ENCODE measurements around the gene RC3H1.
"Not testable (repeated sequence)": the region's sequence is repeated elsewhere in the genome, so short reads cannot be mapped to it uniquely, and the experiment has no call there.

RC3H1 gene, protein sequence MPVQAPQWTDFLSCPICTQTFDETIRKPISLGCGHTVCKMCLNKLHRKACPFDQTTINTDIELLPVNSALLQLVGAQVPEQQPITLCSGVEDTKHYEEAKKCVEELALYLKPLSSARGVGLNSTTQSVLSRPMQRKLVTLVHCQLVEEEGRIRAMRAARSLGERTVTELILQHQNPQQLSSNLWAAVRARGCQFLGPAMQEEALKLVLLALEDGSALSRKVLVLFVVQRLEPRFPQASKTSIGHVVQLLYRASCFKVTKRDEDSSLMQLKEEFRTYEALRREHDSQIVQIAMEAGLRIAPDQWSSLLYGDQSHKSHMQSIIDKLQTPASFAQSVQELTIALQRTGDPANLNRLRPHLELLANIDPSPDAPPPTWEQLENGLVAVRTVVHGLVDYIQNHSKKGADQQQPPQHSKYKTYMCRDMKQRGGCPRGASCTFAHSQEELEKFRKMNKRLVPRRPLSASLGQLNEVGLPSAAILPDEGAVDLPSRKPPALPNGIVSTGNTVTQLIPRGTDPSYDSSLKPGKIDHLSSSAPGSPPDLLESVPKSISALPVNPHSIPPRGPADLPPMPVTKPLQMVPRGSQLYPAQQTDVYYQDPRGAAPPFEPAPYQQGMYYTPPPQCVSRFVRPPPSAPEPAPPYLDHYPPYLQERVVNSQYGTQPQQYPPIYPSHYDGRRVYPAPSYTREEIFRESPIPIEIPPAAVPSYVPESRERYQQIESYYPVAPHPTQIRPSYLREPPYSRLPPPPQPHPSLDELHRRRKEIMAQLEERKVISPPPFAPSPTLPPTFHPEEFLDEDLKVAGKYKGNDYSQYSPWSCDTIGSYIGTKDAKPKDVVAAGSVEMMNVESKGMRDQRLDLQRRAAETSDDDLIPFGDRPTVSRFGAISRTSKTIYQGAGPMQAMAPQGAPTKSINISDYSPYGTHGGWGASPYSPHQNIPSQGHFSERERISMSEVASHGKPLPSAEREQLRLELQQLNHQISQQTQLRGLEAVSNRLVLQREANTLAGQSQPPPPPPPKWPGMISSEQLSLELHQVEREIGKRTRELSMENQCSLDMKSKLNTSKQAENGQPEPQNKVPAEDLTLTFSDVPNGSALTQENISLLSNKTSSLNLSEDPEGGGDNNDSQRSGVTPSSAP

DNA sequence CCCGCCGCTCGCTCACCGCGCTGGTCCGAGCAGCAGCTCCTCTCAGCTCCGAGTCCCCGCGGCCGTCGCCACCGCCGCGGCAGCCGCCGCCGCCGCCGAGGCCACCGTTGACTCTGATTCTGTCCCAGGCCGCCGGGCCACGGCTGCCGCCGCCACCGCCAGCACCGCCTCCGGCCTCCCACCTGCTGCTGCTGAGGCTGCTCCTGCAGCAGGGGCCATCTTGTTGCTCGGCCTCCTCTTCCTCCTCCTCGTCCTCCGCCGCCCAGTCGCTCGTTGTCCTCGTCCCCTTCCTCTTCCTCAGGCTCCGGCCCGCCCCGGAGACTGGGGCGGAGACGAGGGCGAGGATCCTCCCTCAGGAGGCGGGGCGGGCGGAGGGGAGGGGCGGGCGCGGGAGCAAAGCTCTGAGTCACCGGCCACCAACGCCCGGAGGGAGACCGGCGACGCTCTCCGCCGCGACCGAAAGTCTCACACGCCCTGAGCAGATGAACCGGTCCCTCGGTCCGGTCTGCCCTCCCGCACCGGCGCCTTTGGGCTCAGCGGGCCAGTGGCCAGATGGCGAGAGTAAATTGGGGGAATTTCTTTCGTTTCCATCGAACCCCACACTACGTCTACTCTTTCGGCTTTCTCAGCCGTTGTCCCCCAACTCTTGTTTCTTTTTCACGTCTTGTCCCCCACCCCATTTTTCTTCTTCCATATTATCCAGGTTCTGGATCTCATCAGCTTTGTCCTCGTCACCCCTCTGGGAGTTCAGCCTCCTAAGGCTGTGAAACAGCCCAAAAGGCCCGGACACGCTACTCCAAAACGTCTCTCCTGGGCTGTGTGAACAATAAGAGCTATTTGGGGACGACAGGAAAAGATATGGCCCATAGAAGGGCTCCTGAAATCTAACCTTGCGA, at the start of gene RC3H1:
Gene RC3H1, minus strand, starts transcription at position 278 of the 896 bp plus-strand sequence. CDS start 29,372 bp downstream, outside the sequence.
- peak; percentile 86 for DNase-seq

DNA sequence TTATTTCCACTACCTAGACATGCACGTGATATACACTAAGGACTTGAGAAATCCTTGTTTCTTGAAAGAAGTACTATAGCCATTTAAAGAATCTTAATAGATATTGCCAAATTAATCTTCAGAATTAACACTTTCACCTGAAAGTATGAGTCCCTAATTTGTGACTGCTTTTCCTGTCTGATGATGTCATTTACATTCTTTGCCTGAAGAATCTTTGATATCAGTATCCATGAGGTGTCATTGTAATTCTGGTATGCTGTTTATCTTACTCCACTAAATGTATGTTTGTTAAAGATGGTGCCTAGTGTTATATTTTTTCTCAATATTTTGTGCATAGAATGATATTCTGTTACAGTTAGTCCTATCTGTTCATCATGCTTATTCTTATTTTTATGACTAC, 48.5 kb upstream of the RC3H1 start:
- DNase-seq: no peak

DNA sequence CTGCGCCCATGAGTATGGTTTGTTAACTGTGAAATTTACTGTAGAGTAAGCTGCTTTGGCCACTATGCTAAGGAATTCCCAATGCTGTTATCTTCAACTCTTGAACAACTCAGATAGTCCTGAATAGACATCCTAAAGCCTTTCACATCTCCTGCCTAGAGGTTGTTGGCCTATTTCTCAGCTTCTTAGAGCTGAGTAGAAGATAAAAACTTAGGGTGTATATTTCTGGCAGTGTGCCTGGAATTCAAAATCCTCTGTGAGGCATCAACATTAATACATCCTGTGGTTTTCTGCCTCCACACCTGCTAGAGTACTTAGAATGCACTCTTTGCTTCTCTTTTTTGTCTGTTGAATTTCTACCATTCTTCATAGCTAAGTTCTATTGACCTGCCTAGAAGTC, 45.8 kb upstream of the RC3H1 start:
- no peak for DNase-seq

DNA sequence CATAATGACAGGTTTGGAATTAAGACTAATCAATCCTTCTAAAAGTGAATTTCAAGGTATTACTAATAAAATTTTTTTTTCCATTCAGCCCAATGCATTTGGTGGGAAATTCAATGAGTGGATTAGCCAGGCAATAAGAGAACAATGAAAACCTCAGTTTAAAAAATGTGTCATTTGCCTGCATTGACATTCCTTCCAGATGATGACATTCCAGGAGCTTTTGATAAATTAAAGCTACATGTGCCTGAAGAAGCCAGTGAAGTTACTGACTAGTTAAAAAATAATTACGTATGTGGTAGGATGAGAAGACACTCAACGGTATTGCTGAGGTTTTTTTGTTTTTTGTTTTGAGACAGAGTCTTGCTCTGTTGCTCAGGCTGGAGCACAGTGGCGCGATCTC, 37.9 kb upstream of the RC3H1 start:
- DNase-seq: no peak

DNA sequence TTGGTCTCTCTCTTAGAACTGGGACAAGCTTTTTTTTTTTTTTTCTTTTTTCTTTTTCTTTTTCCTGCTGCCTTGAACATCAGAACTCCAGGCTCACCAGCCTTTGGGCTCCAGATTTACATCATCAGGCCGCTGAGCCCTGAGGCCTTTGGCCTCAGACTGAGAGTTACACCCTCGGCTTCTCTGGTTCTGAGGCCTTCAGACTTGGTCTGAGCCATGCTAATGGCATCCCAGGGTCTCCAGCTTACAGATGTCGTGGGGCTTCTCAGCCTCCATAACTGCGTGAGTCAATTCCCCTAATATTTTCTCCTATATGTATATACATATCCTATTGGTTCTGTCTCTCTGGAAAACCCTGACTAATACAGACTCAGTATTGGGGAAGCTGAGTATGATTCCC, 36.5 kb upstream of the RC3H1 start:
- DNase-seq: no peak

DNA sequence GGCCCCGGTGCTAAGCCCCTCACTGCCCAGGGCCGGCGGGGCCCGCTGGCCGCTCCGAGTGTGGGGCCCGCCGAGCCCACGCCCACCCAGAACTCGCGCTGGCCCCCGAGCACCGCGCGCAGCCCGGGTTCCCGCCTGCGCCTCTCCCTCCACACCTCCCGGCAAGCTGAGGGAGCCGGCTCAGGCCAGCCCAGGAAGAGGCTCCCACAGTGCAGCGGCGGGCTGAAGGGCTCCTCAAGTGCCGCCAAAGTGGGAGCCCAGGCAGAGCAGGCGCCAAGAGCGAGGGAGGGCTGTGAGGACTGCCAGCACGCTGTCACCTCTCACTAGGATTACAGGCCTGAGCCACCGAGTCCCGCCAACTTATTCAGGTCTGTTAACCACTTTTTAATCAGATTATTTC, 34.5 kb upstream of the RC3H1 start:
- not testable (repeated sequence) for DNase-seq

DNA sequence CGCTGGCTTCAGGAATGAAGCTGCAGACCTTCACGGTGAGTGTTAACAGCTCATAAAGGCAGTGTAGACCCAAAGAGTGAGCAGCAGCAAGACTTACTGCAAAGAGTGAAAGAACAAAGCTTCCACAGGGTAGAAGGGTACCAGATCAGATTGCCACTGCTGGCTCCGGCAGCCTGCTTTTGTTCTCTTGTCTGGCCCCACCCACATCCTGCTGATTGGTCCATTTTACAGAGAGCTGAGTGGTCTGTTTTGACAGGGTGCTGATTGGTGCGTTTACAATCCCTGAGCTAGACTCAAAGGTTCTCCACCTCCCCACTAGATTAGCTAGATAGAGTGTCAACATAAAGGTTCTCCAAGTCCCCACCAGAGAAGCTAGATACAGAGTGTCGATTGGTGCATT, 33.6 kb upstream of the RC3H1 start:
- not testable (repeated sequence) for DNase-seq

DNA sequence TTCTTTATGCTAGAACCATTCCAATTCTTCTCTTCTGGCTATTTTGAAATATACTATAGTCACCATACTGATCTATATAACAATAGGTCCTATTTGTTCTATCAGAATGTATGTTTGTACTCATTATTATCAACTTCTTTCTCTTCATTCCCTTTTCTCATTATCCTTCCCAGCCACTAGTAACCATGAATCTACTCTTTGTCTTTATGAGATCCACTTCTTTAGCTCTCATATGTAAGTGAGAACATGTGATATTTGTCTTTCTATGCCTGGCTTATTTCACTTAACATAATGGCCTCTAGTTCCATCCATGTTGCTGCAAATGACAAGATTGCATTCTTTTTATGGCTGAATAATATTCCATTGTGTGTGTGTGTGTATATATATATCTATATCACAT, 31.7 kb upstream of the RC3H1 start:
- no peak for DNase-seq

DNA sequence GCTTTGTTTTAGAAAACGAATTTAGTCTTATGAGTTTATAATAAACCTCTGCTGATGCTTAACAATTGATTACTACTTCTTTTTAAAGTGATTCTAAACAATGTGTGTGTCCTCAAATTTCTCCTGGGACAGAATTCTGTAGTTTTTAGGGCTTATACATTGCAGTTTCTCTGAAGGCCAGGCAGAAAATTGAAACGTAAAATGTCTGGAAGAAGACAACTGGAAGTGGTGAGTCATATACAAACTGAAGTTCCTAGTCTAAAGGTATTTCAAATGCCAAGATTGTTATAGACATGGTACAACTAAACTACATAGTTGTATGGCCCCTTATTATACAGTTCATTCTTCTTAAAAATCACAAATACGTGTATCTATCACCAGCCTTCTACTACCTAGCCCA, 30.5 kb upstream of the RC3H1 start:
- DNase-seq: no peak

DNA sequence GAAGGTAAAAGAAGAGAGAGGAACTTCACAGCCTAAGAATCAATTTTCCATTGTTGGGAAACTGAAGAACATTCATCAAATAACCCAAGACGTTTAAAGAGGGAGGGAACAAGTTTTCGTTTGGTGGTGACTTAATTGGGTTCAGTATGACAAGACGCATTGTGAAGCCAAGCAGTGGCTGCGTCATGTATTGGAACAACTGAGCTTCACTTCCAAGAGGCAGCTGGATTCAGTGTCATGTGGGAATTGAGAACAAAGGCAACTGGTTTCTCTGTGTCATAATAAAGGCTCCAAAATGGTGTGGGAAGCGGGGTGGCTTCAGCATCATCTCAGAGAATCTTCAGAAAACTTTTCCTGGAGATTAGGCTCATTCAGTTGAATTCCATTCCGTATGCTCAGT, 29.8 kb upstream of the RC3H1 start:
- DNase-seq: no peak

DNA sequence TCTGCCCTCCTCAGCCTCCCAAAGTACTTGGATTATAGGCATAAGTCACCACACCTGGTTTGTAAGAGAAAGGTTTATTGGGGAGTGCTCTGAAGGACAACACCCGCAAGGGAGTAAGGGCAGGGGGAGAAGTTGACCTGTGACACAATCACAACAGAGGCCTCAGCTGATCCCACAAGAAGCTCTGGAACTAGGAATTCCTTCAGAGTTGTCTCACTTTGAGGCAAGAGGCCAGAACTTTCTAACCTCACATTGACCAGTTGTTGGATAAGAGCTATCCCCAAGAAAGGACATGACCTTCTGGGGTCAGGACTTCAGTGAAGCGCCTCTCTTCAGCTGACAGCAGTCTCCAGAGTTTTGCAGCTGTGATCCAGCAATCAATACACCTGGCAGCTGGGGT, 27.4 kb upstream of the RC3H1 start:
- DNase-seq: no peak

DNA sequence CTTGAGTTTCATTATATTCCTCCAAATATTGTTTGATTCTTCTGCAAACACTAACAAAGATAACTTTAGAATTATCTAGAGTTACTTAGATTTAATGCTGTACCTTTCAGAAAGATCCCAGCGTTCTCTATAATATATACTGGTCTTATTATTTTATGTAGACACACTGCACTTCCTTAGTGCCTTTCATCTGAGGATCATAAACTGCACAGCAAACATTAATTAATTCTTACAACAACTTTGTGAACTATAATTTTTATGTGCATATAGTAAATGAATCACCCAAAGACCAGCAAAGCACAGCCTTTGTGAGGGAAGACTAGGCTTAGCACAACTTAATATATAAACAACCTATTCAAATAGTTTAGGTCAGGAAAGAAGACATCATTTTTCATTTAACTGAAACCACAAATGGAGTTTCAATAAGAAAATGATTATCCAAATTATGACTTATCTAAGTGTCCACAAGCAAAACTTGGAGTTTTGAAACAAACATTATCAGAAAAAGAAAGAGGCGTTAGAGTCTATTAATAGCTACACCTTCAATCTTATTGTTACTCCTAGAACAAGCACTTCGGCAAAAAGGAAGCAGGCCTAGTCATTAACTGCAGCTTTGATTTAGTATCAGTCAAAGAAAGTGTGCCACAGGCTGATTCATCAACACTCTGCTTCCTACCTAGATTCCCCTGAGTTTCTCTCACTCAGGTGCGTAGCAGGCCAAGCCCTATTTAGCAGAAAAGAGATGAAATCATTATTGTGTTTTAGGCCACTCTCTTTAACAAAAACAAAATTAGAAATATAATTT, 22.5 kb upstream of the RC3H1 start:
- DNase-seq: no peak

DNA sequence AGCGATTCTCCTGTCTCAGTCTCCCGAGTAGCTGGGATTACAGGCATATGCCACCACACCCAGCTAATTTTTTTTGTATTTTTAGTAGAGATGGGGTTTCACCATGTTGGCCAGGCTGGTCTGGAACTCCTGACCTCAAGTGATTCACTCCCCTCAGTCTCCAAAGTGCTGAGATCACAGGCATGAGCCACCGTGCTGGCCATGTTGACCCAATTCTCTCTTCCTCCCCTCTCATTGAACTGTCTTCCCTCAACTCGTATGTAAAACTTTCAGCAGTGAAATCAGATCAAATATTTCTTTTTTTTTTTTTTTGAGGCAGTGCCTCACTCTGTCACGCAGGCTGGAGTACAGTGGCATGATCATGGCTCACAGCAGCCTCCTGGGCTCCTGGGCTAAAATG, 20.4 kb upstream of the RC3H1 start:
- DNase-seq: not testable (repeated sequence)

DNA sequence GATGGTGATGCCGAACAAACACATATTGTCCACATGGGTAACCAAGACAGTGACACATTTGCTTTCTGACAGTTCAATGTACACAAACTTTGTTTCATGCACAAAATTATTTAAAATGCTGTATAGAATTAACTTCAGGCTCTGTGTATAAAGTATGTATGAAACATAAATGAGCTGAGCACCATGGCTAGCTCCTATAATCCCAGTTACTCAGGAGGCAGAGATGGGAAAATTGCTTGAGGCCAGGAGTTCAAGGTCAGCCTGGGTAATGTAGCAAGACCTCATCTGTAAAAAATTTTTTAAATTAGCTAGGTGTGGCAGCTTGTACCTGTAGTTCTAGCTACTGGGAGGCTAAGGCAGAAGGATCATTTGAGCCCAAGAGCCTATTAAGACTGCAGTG, 19.2 kb upstream of the RC3H1 start:
- DNase-seq: no peak

DNA sequence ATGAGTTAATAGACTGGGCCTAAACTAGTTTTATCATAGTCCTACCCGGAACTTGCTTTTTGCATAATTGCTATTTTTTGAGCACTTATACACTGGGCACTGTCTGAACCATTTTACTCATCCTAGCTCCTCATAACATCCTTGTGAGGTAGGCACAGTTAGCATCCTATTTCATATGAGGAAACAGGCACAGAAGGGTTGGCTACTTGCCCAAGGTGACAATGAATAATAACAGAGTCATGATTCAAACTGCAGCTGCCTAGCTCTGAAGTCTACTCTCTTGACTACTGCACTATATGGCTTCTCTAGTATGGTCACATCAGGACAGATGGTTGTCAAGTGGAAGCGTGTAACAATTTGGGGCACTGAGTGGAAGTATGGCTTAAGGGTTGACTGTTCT, 18.2 kb upstream of the RC3H1 start:
- no peak for DNase-seq

DNA sequence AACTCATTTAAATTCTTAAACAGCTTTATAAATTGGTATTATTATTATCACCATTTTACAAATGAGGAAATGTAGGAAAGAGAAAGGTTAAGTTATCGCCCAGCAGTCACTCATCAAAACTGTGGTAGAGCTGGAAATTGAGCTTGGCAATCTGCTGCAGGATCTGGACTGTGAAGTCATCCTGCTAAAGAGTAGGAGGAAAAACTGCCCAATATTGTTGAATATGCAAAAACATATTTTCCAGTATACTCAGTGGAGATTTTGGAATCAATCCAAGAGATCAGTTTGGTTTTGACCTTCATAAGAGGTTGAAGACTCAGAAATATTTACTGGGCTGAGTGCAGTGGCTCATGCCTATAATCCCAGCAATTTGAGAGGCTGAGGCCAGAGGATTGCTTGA, 16.9 kb upstream of the RC3H1 start:
- no peak for DNase-seq

DNA sequence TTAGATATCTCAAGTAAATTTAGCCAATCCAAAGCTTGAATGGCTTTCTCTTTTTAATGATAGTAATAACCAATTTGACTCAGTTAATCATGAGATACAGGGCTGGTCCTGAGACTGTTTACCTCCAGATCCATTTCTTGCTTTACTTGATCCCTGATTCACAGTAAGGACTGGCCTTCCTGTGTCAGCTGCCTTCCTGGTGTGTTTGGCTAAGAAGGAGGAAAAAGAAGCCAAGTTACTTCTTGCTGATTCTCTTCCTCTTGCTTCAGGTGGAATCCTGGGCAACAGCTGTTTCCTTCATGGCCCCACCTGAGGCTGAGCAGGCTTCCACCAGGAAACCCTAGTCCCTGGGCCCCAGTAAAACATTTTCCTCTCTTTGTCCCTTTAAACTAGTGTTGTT, 14.6 kb upstream of the RC3H1 start:
- no peak for DNase-seq

DNA sequence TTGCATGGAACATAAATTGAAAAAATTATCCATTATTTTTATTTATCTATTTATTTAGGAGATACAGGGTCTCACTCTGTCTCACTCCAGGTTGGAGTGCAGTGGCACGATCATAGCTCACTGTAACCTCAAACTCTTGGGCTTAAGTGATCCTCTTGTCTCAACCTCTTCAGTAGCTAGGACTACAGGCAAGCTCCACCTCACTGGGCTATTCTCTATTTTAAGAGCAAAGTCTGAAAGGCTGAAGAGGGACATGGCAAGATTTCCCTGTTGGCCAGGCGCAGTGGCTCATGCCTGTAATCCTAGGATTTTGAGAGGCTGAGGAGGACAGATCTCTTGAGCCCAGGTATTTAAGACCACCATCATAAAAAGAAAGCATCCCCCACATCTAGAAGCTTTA, 14.0 kb upstream of the RC3H1 start:
- DNase-seq: no peak

DNA sequence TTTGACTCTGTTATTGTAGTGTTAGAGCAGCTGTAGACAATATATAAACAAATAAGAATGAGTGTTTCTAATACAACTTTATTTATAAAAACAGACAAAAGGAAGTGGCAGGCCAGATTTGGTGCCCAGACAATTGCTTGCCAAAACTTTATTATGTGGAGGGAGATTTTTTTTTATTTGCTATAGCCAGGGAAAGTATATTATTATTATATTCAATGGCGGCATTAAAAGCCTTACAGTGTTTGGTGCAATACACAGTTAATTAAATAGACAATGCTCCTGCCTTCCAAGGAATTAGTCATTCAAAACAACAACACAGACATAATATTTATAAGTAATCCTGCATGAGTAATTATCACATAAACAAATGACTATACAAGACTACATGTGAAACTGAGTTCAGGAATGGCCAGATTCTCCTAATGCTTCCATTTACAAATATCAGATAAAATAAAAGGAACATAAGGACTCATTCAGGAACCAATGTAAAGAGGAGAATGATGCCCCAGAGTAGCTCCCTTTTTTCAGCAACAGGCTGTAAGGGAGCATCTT, 10.6 kb upstream of the RC3H1 start:
- no peak for DNase-seq

DNA sequence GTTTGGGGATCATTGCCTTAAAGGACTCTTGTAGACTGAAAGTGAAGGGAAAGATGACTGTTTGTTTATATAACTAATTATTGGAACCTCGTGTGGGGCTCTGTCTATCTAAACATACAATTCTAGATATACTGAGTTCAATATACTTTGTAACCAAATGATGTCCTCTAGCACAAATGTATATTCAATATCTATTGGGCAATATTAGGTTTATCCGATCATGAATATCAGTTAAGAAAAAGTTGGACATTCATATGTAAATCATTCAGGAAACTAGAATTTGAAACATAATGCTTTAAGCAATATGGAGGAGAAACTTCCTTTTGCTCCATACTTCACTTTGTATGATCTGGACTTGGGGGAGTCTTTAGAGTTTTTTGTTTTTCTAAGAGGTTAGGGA, 8.9 kb upstream of the RC3H1 start:
- DNase-seq: no peak

DNA sequence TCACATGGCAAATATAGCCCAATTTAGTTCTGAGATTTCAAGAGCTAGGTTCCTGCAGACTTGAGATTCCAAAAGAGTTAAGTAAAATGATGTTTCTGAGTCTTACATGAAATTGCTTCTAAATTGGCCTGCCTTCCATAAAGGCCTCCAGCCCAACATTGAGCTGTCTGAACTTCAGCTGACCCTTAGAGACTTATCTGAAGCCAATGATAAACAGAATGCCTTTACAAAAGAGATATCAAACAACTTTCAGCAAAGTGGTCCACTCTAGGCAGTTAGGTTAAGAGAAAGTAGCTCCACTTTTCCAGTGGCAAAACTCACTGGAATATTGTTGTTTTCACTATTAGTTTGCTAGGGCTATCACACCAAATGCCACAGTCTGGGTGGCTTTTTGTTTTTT, 6.3 kb upstream of the RC3H1 start:
- DNase-seq: no peak
